Hepatocyte (in vitro differentiated cells): ENCODE results near the gene KCNC4. TPM values are rescaled to one million over a fixed set of nuclear protein-coding genes. Genes with fewer than 3 reads are reported as not detected.

ENCODE experiments used
- DNase-seq: peaks from one replicate; pipeline ENCODE4 v3.0.0-alpha.2; 2016; ENCODE audit warnings: low spot score
- H2AFZ ChIP-seq: fragments of 200-600 bp; sonication (generic); 2 replicates; pipeline ENCODE4 v1.6.0; 2016; ENCODE audit warnings: antibody characterized with exemption, mild to moderate bottlenecking
- H3K27ac ChIP-seq: fragments of 200-600 bp; sonication (generic); 2 replicates; pipeline ENCODE4 v1.5.1; 2016; ENCODE audit warnings: mild to moderate bottlenecking
- H3K27me3 ChIP-seq: fragments of 200-600 bp; sonication (generic); 2 replicates; pipeline ENCODE4 v1.6.1; 2016
- H3K36me3 ChIP-seq: fragments of 200-600 bp; sonication (generic); replicated peaks from 2 replicates; pipeline ENCODE4 v1.5.1; 2016; ENCODE audit warnings: low read depth; ENCODE audit not compliant: insufficient read depth
- H3K4me1 ChIP-seq: fragments of 200-600 bp; sonication (generic); 2 replicates; pipeline ENCODE4 v1.5.1; 2016; ENCODE audit warnings: mild to moderate bottlenecking, moderate library complexity; ENCODE audit not compliant: insufficient read depth
- H3K4me2 ChIP-seq: fragments of 200-600 bp; sonication (generic); 2 replicates; pipeline ENCODE4 v1.6.0; 2016
- H3K4me3 ChIP-seq: fragments of 200-600 bp; sonication (generic); 2 replicates; pipeline ENCODE4 v1.5.1; 2016; ENCODE audit warnings: mild to moderate bottlenecking
- H3K79me2 ChIP-seq: fragments of 200-600 bp; sonication (generic); 2 replicates; pipeline ENCODE4 v1.6.0; 2017; ENCODE audit warnings: mild to moderate bottlenecking
- H3K9me2 ChIP-seq: fragments of 200-600 bp; sonication (generic); replicated peaks from 2 replicates; pipeline ENCODE4 v1.6.0; 2017; ENCODE audit warnings: mild to moderate bottlenecking; ENCODE audit not compliant: insufficient read depth
- H3K9me3 ChIP-seq: fragments of 200-600 bp; sonication (generic); 2 replicates; pipeline ENCODE4 v1.5.1; 2016; ENCODE audit warnings: low read depth, mild to moderate bottlenecking
- H4K20me1 ChIP-seq: fragments of 200-600 bp; sonication (generic); 2 replicates; pipeline ENCODE4 v1.6.0; 2016; ENCODE audit warnings: mild to moderate bottlenecking; ENCODE audit not compliant: insufficient read depth, poor library complexity, severe bottlenecking
- CTCF ChIP-seq: fragments of 200-600 bp; sonication (generic); IDR thresholded peaks from 2 replicates; pipeline ENCODE4 v1.5.1; 2016; ENCODE audit warnings: antibody characterized with exemption, mild to moderate bottlenecking; ENCODE audit not compliant: poor library complexity
- EZH2 ChIP-seq: fragments of 200-600 bp; sonication (generic); IDR thresholded peaks from 2 replicates; pipeline ENCODE4 v1.6.1; 2016; ENCODE audit warnings: antibody characterized with exemption, mild to moderate bottlenecking, borderline replicate concordance
- EZH2phosphoT487 ChIP-seq: fragments of 200-600 bp; sonication (generic); IDR thresholded peaks from one replicate; pipeline ENCODE4 v1.6.1; 2018; ENCODE audit warnings: antibody characterized with exemption, mild to moderate bottlenecking, low read depth, moderate library complexity; ENCODE audit not compliant: unreplicated experiment, severe bottlenecking
- WGBS: methylation state at CpG from one replicate; pipeline ENCODE4 v1.1.6; 2016; ENCODE audit warnings: low lambda C conversion rate; ENCODE audit errors: missing lambda C conversion rate; 5-methylcytosine and 5-hydroxymethylcytosine counted together
- polyA plus RNA-seq: library from polyadenylated mRNA; unstranded; fragments of >200 nt; fragmentation: Nextera tagmentation; extraction: Ambion mirVana; gene quantifications from 2 replicates; pipeline ENCODE4 v1.2.1, GENCODE V29; 2016
- total RNA-seq: library from RNA; depleted of rRNA; stranded (reverse); fragments of >200 nt; gene quantifications from 2 replicates; pipeline ENCODE4 v1.2.3, GENCODE V29; 2014

Gene KCNC4
- total and polyA plus RNA-seq, 2 experiments from 2014 or later = 1.3 to 4.6 TPM

- H2AFZ ChIP-seq = no peak overlapping the region
- H3K4me2 ChIP-seq = no peak overlapping the region
- H3K9me2 ChIP-seq = no peaks in the 10 kb centered on the region
- H3K36me3 ChIP-seq = no peaks in the 10 kb centered on the region
- TF ChIP-seq EZH2 (no peak), CTCF (no peak), EZH2phosphoT487 (no peak)
- 94% methylated on average over 9 of the region's 12 CpGs for WGBS
- no peak for DNase-seq
- H3K4me1 ChIP-seq = no peaks in the 10 kb centered on the region
- no peak overlapping the region for H3K27ac ChIP-seq
- no peaks in the 10 kb centered on the region for H3K9me3 ChIP-seq
- no peaks in the 10 kb centered on the region for H3K27me3 ChIP-seq
- no peaks in the 10 kb centered on the region for H3K79me2 ChIP-seq
- H4K20me1 ChIP-seq = no peaks in the 10 kb centered on the region
- no peak overlapping the region for H3K4me3 ChIP-seq
These were observed 18.3 kb downstream of the KCNC4 start for GRCh38 chr1:110228381-110228780.

GRCh38 chr1:110228869-110229268 lies 18.8 kb downstream of the KCNC4 start:
- no peak for TF ChIP-seq EZH2phosphoT487
- TF ChIP-seq EZH2 = no peak
- no peak for TF ChIP-seq CTCF
- 87% methylated on average over 9 of the region's 9 CpGs for WGBS
- no peak overlapping the region for H3K4me3 ChIP-seq
- H3K9me3 ChIP-seq = no peaks in the 10 kb centered on the region
- DNase-seq = no peak
- no peak overlapping the region for H3K27ac ChIP-seq
- H3K79me2 ChIP-seq = no peaks in the 10 kb centered on the region
- no peaks in the 10 kb centered on the region for H3K9me2 ChIP-seq
- no peaks in the 10 kb centered on the region for H3K27me3 ChIP-seq
- no peaks in the 10 kb centered on the region for H3K4me1 ChIP-seq
- H4K20me1 ChIP-seq = no peaks in the 10 kb centered on the region
- H2AFZ ChIP-seq = no peak overlapping the region
- no peaks in the 10 kb centered on the region for H3K36me3 ChIP-seq
- H3K4me2 ChIP-seq = no peak overlapping the region

GRCh38 chr1:110229348-110230001 lies 19.4 kb downstream of the KCNC4 start:
- Histone ChIP-seq H3K4me1 (no peaks in the 10 kb centered on the region), H2AFZ (no peak overlapping the region), H3K79me2 (no peaks in the 10 kb centered on the region), H3K4me2 (no peak overlapping the region), H3K9me2 (no peaks in the 10 kb centered on the region), H3K4me3 (no peak overlapping the region), H3K27ac (no peak overlapping the region), H3K9me3 (no peaks in the 10 kb centered on the region), H3K27me3 (no peaks in the 10 kb centered on the region), H3K36me3 (no peaks in the 10 kb centered on the region), H4K20me1 (no peaks in the 10 kb centered on the region)
- TF ChIP-seq EZH2 = no peak
- TF ChIP-seq CTCF = no peak
- no peak for TF ChIP-seq EZH2phosphoT487
- no peak for DNase-seq
- 86% methylated on average over 20 of the region's 21 CpGs for WGBS
